HepG2 (cell line): ENCODE results near the gene ZCCHC4. TPM values are rescaled to one million over a fixed set of nuclear protein-coding genes. Genes with fewer than 3 reads are reported as not detected.

Source experiments
- ATAC-seq: fragments of 200-7000 bp; cut with Tn5 transposase; 3 replicates; pipeline ENCODE4 v1.9.1; 2020; ENCODE audit warnings: mild to moderate bottlenecking, moderate library complexity
- BruUV-seq: library from RNA; stranded (reverse); fragments of 400-500 nt; replicated peaks from 2 replicates; lab custom pipeline; 2021; lab: Mats Ljungman, UMichigan
- CTCF ChIA-PET: fragments of 300-600 bp; formaldehyde crosslinking; extraction: SDS; loops from one replicate; lab custom pipeline; 2021; ENCODE audit warnings: low total read pairs, inconsistent platforms, low intra/inter-chr PET ratio; lab: Yijun Ruan, JAX
- POLR2A ChIA-PET: fragments of 350-600 bp; sonication (Branson Sonifier 250); formaldehyde crosslinking; loops from one replicate; lab custom pipeline; 2020; ENCODE audit warnings: antibody characterized with exemption, inconsistent platforms; lab: Yijun Ruan, JAX
- DNase-seq: peaks from one replicate; pipeline ENCODE4 v3.0.0-alpha.2; 2015; ENCODE audit warnings: low spot score
- FAIRE-seq: peaks from 3 replicates; lab custom pipeline; 2011; peaks lifted over from hg19 to GRCh38; lab: Jason Lieb, UNC
- H2AFZ ChIP-seq: one replicate; pipeline ENCODE4 v1.6.1; 2011; ENCODE audit warnings: low read length, inconsistent platforms
- H3K27ac ChIP-seq: fragments of 300-600 bp; 3 replicates; pipeline ENCODE4 v1.8.0; 2011; ENCODE audit warnings: mixed run types, mild to moderate bottlenecking, mixed read lengths, low read length, inconsistent platforms; ENCODE audit not compliant: insufficient read depth; ENCODE audit errors: extremely low read length
- H3K27me3 ChIP-seq, 2 experiments: fragments of 200-600 bp in 1 of 2; 2 replicates in 1 of 2; 3 replicates in 1 of 2; pipeline versions ENCODE4 v1.6.0 to v1.8.0; 2011; ENCODE audit warnings: low read length in 2 of 2, mild to moderate bottlenecking in 2 of 2, moderate library complexity in 2 of 2, inconsistent platforms in 1 of 2; ENCODE audit not compliant: insufficient read depth in 2 of 2, control insufficient read depth in 1 of 2
- H3K36me3 ChIP-seq, 2 experiments: fragments of 200-600 bp in 1 of 2; replicated peaks in 1 of 2; 2 replicates in 1 of 2; 3 replicates in 1 of 2; pipeline versions ENCODE4 v1.5.1 to v1.8.0; 2011; ENCODE audit warnings: low read length in 2 of 2, inconsistent platforms in 1 of 2; ENCODE audit not compliant: insufficient read depth in 2 of 2, control insufficient read depth in 1 of 2
- H3K4me1 ChIP-seq: 2 replicates; pipeline ENCODE4 v1.5.1; 2012; ENCODE audit warnings: low read length, inconsistent platforms; ENCODE audit not compliant: insufficient read depth
- H3K4me2 ChIP-seq: 2 replicates; pipeline ENCODE4 v1.6.0; 2011; ENCODE audit warnings: low read depth, low read length, inconsistent platforms
- H3K4me3 ChIP-seq, 3 experiments: fragments of 200-600 bp in 1 of 3; sonication (generic), shearing (Covaris generic) in 1 of 3; replicated peaks in 1 of 3; 2 replicates each; pipeline ENCODE4 v1.5.1; 2011 to 2016; ENCODE audit warnings: low read length in 3 of 3, inconsistent platforms in 2 of 3, low read depth in 2 of 3, mild to moderate bottlenecking in 2 of 3, control low read depth in 1 of 3, mixed read lengths in 1 of 3; ENCODE audit not compliant: insufficient read depth in 1 of 3
- H3K79me2 ChIP-seq: one replicate; pipeline ENCODE4 v1.6.1; 2011; ENCODE audit warnings: low read length, inconsistent platforms; ENCODE audit not compliant: insufficient read depth
- H3K9ac ChIP-seq: 2 replicates; pipeline ENCODE4 v1.6.0; 2011; ENCODE audit warnings: mild to moderate bottlenecking, low read depth, low read length, inconsistent platforms; ENCODE audit not compliant: insufficient read depth
- H3K9me3 ChIP-seq: 2 replicates; pipeline ENCODE4 v1.5.1; 2012; ENCODE audit warnings: mild to moderate bottlenecking, low read length
- H4K20me1 ChIP-seq: 2 replicates; pipeline ENCODE4 v1.6.0; 2011; ENCODE audit warnings: inconsistent platforms, mild to moderate bottlenecking, low read length, moderate library complexity; ENCODE audit not compliant: insufficient read depth
- CEBPB ChIP-seq: IDR thresholded peaks from 2 replicates; pipeline ENCODE4 v1.6.1; 2011; ENCODE audit warnings: low read depth, low read length, improper control_type of control experiment, borderline replicate concordance
- CEBPG ChIP-seq: IDR thresholded peaks from 2 replicates; pipeline ENCODE4 v1.6.1; 2016
- ZNF292 ChIP-seq: sonication (generic); formaldehyde crosslinking; IDR thresholded peaks from 2 replicates; pipeline ENCODE4 v1.8.1; 2022; ENCODE audit warnings: mild to moderate bottlenecking, low read depth, missing genetic modification reagents, borderline replicate concordance
- ZNF451 ChIP-seq: sonication (generic); formaldehyde crosslinking; IDR thresholded peaks from 2 replicates; pipeline ENCODE4 v1.5.0; 2020; ENCODE audit warnings: mild to moderate bottlenecking, missing genetic modification reagents
- WGBS: methylation state at CpG from one replicate; pipeline ENCODE4 v1.1.6; 2017; ENCODE audit warnings: low lambda C conversion rate; 5-methylcytosine and 5-hydroxymethylcytosine counted together
- in situ Hi-C: cut with HindIII; loops from 2 replicates; pipeline ENCODE4 v1.10.0; 2017; ENCODE audit warnings: low pct_unique_long_range_greater_than_20kb; ENCODE audit not compliant: extremely low pct_ligation_motif_present
- intact Hi-C: fragments of 100-400 bp; cut with micrococcal nuclease; formaldehyde crosslinking; loops from one replicate; pipeline ENCODE4 v1.10.0; 2022; ENCODE audit not compliant: unreplicated experiment
- polyA plus RNA-seq, 8 experiments: library from polyadenylated mRNA; depleted of rRNA in 3 of 8; stranded (reverse) in 7 of 8; unstranded in 1 of 8; fragments of >200 nt; fragmentation: Illumina TruSeq in 4 of 8; extraction: Trizol in 4 of 8; gene quantifications; 2 replicates each; pipeline versions ENCODE4 v1.2.1 to v1.2.3, GENCODE V29; 2011 to 2016; ENCODE audit warnings: low read depth in 4 of 8, missing spikeins in 1 of 8, mixed read lengths in 1 of 8; ENCODE audit not compliant: insufficient read depth in 1 of 8
- total RNA-seq, 5 experiments: library from RNA; depleted of rRNA; stranded (reverse); fragments of >200 nt; fragmentation: Illumina TruSeq; extraction: Trizol; gene quantifications; 2 replicates each; pipeline ENCODE4 v1.2.3, GENCODE V29; 2016; ENCODE audit warnings: low read depth in 1 of 5
- TF ChIP-seq, protein P1 (sequence below): sonication (generic); formaldehyde crosslinking; IDR thresholded peaks from 2 replicates; pipeline ENCODE4 v1.4.0; 2020; ENCODE audit warnings: missing genetic modification reagents, borderline replicate concordance

ZCCHC4 gene
- total and polyA plus RNA-seq, 2 of the 13 experiments (the other 11 are each of a cell fraction or from before 2014, with no cell fraction given), result 13.2 to 15.0 TPM

GRCh38 chr4:25291158-25291733, 21.3 kb upstream of the ZCCHC4 start:
- H3K27me3 ChIP-seq, result no peaks in the 10 kb centered on the region
- no peak overlapping the region for H3K4me2 ChIP-seq
- no peaks in the 10 kb centered on the region for H3K79me2 ChIP-seq
- FAIRE-seq (no peak), DNase-seq (no peak), ATAC-seq (no peak)
- in situ Hi-C loops (no loop called here), intact Hi-C loops (no loop called here)
- peak; percentile 90 for TF ChIP-seq CEBPB
- TF ChIP-seq ZNF292 (CRISPR knock-in tag), result 0 out of 2 replicates have a peak, but pooled peaks have one; percentile 4
- peak; percentile 28; the same call in 1 of the 2 replicates for TF ChIP-seq CEBPG (CRISPR knock-in tag)
- TF ChIP-seq ZNF451 (CRISPR knock-in tag), result no peak
- TF ChIP-seq, protein P1, sequence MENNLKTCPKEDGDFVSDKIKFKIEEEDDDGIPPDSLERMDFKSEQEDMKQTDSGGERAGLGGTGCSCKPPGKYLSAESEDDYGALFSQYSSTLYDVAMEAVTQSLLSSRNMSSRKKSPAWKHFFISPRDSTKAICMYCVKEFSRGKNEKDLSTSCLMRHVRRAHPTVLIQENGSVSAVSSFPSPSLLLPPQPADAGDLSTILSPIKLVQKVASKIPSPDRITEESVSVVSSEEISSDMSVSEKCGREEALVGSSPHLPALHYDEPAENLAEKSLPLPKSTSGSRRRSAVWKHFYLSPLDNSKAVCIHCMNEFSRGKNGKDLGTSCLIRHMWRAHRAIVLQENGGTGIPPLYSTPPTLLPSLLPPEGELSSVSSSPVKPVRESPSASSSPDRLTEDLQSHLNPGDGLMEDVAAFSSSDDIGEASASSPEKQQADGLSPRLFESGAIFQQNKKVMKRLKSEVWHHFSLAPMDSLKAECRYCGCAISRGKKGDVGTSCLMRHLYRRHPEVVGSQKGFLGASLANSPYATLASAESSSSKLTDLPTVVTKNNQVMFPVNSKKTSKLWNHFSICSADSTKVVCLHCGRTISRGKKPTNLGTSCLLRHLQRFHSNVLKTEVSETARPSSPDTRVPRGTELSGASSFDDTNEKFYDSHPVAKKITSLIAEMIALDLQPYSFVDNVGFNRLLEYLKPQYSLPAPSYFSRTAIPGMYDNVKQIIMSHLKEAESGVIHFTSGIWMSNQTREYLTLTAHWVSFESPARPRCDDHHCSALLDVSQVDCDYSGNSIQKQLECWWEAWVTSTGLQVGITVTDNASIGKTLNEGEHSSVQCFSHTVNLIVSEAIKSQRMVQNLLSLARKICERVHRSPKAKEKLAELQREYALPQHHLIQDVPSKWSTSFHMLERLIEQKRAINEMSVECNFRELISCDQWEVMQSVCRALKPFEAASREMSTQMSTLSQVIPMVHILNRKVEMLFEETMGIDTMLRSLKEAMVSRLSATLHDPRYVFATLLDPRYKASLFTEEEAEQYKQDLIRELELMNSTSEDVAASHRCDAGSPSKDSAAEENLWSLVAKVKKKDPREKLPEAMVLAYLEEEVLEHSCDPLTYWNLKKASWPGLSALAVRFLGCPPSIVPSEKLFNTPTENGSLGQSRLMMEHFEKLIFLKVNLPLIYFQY (CRISPR knock-in tag), result no peak
- no peak overlapping the region for H2AFZ ChIP-seq
- no TSS peak for BruUV-seq
- H3K9ac ChIP-seq, result no peak overlapping the region
- ChIA-PET CTCF (no interaction called here), POLR2A (interaction anchor here (1.5 kb wide), 1 partner anchor 21 kb away, joined by 8 read pairs; the partner anchor contains the start of gene ZCCHC4)
- H3K4me3 ChIP-seq, result 0 out of 6 replicates have a peak overlapping the region, but pooled peaks of 1 of the 3 experiments have one; percentile 56
- H3K4me1 ChIP-seq, result peaks cover 20% of the 10 kb centered on the region
- no peak overlapping the region for H3K27ac ChIP-seq
- WGBS, result 69% methylated on average over 11 of the region's 12 CpGs
- H4K20me1 ChIP-seq, result no peaks in the 10 kb centered on the region
- no peaks in the 10 kb centered on the region for H3K36me3 ChIP-seq
- H3K9me3 ChIP-seq, result no peaks in the 10 kb centered on the region; the same call in 1 of the 2 replicates
